Testis (tissue), 2 donors: ENCODE measurements around the gene ADPRM.

Source experiments
- POLR2A ChIP-seq: fragments of 450-650 bp; IDR thresholded peaks from one replicate; pipeline ENCODE4 v1.6.1; 2017; ENCODE audit warnings: antibody characterized with exemption, mild to moderate bottlenecking, moderate library complexity
- TF ChIP-seq, protein P1 (sequence below), 3 experiments: fragments of 450-650 bp in 2 of 3; fragments of 200-600 bp in 1 of 3; sonication (generic) in 1 of 3; IDR thresholded peaks; one replicate each; pipeline ENCODE4 v1.5.1; 2016 to 2019; ENCODE audit warnings: antibody characterized with exemption in 3 of 3, mild to moderate bottlenecking in 2 of 3, moderate library complexity in 1 of 3

GRCh38 chr17:10681866-10682446, 15.4 kb upstream of the ADPRM start:
- TF ChIP-seq POLR2A: no peak
- TF ChIP-seq, protein P1, sequence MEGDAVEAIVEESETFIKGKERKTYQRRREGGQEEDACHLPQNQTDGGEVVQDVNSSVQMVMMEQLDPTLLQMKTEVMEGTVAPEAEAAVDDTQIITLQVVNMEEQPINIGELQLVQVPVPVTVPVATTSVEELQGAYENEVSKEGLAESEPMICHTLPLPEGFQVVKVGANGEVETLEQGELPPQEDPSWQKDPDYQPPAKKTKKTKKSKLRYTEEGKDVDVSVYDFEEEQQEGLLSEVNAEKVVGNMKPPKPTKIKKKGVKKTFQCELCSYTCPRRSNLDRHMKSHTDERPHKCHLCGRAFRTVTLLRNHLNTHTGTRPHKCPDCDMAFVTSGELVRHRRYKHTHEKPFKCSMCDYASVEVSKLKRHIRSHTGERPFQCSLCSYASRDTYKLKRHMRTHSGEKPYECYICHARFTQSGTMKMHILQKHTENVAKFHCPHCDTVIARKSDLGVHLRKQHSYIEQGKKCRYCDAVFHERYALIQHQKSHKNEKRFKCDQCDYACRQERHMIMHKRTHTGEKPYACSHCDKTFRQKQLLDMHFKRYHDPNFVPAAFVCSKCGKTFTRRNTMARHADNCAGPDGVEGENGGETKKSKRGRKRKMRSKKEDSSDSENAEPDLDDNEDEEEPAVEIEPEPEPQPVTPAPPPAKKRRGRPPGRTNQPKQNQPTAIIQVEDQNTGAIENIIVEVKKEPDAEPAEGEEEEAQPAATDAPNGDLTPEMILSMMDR (IDR thresholded peaks at IDR 0.05): no peak
